Astrocyte (in vitro differentiated cells and primary cell): ENCODE measurements around the gene SLC4A3. TPM values are rescaled to one million over a fixed set of nuclear protein-coding genes. Genes with fewer than 3 reads are reported as not detected.

ENCODE experiments used
- DNase-seq: peaks from one replicate; pipeline ENCODE4 v3.0.0-alpha.2; 2010; ENCODE audit warnings: low read depth
- FAIRE-seq: peaks from 2 replicates; lab custom pipeline; 2011; peaks lifted over from hg19 to GRCh38; lab: Jason Lieb, UNC
- H2AFZ ChIP-seq: 2 replicates; pipeline ENCODE4 v1.6.0; 2012; ENCODE audit warnings: low read depth, low read length, inconsistent platforms
- H3K27ac ChIP-seq: 2 replicates; pipeline ENCODE4 v1.5.1; 2011; ENCODE audit warnings: low read depth, low read length, inconsistent platforms
- H3K27me3 ChIP-seq: 2 replicates; pipeline ENCODE4 v1.6.0; 2011; ENCODE audit warnings: low read length, inconsistent platforms; ENCODE audit not compliant: insufficient read depth
- H3K36me3 ChIP-seq: 2 replicates; pipeline ENCODE4 v1.5.1; 2011; ENCODE audit warnings: low read length, inconsistent platforms; ENCODE audit not compliant: insufficient read depth
- H3K4me1 ChIP-seq: 2 replicates; pipeline ENCODE4 v1.5.1; 2011; ENCODE audit warnings: low read length, inconsistent platforms; ENCODE audit not compliant: insufficient read depth
- H3K4me2 ChIP-seq: 2 replicates; pipeline ENCODE4 v1.6.0; 2012; ENCODE audit warnings: low read length, inconsistent platforms
- H3K4me3 ChIP-seq: 2 replicates; pipeline ENCODE4 v1.5.1; 2011; ENCODE audit warnings: low read depth, mild to moderate bottlenecking, low read length, inconsistent platforms; ENCODE audit not compliant: insufficient read depth
- H3K79me2 ChIP-seq: 2 replicates; pipeline ENCODE4 v1.6.0; 2012; ENCODE audit warnings: mild to moderate bottlenecking, low read length, inconsistent platforms; ENCODE audit not compliant: insufficient read depth
- H3K9ac ChIP-seq: 2 replicates; pipeline ENCODE4 v1.6.0; 2012; ENCODE audit warnings: mild to moderate bottlenecking, low read length, inconsistent platforms
- H3K9me3 ChIP-seq: 2 replicates; pipeline ENCODE4 v1.5.1; 2012; ENCODE audit warnings: low read depth, mild to moderate bottlenecking, low read length, inconsistent platforms; ENCODE audit not compliant: insufficient read depth
- H4K20me1 ChIP-seq: 2 replicates; pipeline ENCODE4 v1.6.0; 2012; ENCODE audit warnings: low read length, inconsistent platforms; ENCODE audit not compliant: insufficient read depth
- H3K27ac Mint-ChIP-seq: one replicate; pipeline ENCODE4 v1.8.0; 2021; ENCODE audit warnings: mild to moderate bottlenecking, mixed read lengths; ENCODE audit not compliant: unreplicated experiment
- H3K27me3 Mint-ChIP-seq: one replicate; pipeline ENCODE4 v1.8.0; 2021; ENCODE audit warnings: low read depth, mixed read lengths; ENCODE audit not compliant: unreplicated experiment
- H3K36me3 Mint-ChIP-seq: one replicate; pipeline ENCODE4 v1.8.0; 2021; ENCODE audit warnings: low read depth, mixed read lengths; ENCODE audit not compliant: unreplicated experiment
- H3K4me1 Mint-ChIP-seq: one replicate; pipeline ENCODE4 v1.8.0; 2021; ENCODE audit warnings: low read depth, mixed read lengths; ENCODE audit not compliant: unreplicated experiment
- H3K4me3 Mint-ChIP-seq: one replicate; pipeline ENCODE4 v1.8.0; 2021; ENCODE audit warnings: mild to moderate bottlenecking, moderate library complexity, mixed read lengths; ENCODE audit not compliant: unreplicated experiment
- H3K9me3 Mint-ChIP-seq: one replicate; pipeline ENCODE4 v1.8.0; 2021; ENCODE audit warnings: mild to moderate bottlenecking, mixed read lengths; ENCODE audit not compliant: unreplicated experiment
- CTCF ChIP-seq: IDR thresholded peaks from 2 replicates; pipeline ENCODE4 v1.5.1; 2011; ENCODE audit warnings: low read depth, mild to moderate bottlenecking, inconsistent platforms, low read length, moderate library complexity; ENCODE audit not compliant: insufficient read depth
- EZH2 ChIP-seq: IDR thresholded peaks from 2 replicates; pipeline ENCODE4 v1.6.1; 2012; ENCODE audit warnings: mild to moderate bottlenecking, low read length, inconsistent platforms; ENCODE audit not compliant: insufficient read depth
- total RNA-seq: library from RNA; stranded (reverse); gene quantifications from 2 replicates; pipeline ENCODE4 v1.2.1, GENCODE V29; 2021

Gene SLC4A3
- total RNA-seq, 1 donor from 2014 or later: 11.2 TPM

- no peak overlapping the region for H3K27ac Mint-ChIP-seq
- no peaks in the 10 kb centered on the region for H3K9me3 ChIP-seq
- FAIRE-seq (no peak), DNase-seq (no peak)
- no peak overlapping the region for H3K9ac ChIP-seq
- no peaks in the 10 kb centered on the region for H3K79me2 ChIP-seq
- peaks cover 3% of the 10 kb centered on the region for H3K4me1 Mint-ChIP-seq
- H3K27ac ChIP-seq: no peak overlapping the region
- peaks cover 23% of the 10 kb centered on the region for H3K36me3 Mint-ChIP-seq
- H2AFZ ChIP-seq: no peak overlapping the region
- peaks cover 5% of the 10 kb centered on the region for H3K4me1 ChIP-seq
- H3K36me3 ChIP-seq: peaks cover 4% of the 10 kb centered on the region
- no peaks in the 10 kb centered on the region for H3K9me3 Mint-ChIP-seq
- TF ChIP-seq CTCF (no peak), EZH2 (no peak)
- H3K27me3 ChIP-seq: no peaks in the 10 kb centered on the region
- H4K20me1 ChIP-seq: no peaks in the 10 kb centered on the region
- no peak overlapping the region for H3K4me3 Mint-ChIP-seq
- no peak overlapping the region for H3K4me3 ChIP-seq
- peaks cover 8% of the 10 kb centered on the region for H3K27me3 Mint-ChIP-seq
- H3K4me2 ChIP-seq: no peak overlapping the region
These were observed 11.0 kb downstream of the SLC4A3 start for GRCh38 chr2:219638217-219638947.

- Mint-ChIP-seq H3K27ac (no peak overlapping the region), H3K4me1 (peaks cover 3% of the 10 kb centered on the region), H3K36me3 (peaks cover 19% of the 10 kb centered on the region), H3K27me3 (peaks cover 5% of the 10 kb centered on the region), H3K4me3 (peak overlapping the region; percentile 28), H3K9me3 (no peaks in the 10 kb centered on the region)
- no peaks in the 10 kb centered on the region for H3K9me3 ChIP-seq
- no peaks in the 10 kb centered on the region for H3K27me3 ChIP-seq
- no peaks in the 10 kb centered on the region for H4K20me1 ChIP-seq
- H3K4me2 ChIP-seq: no peak overlapping the region
- H2AFZ ChIP-seq: no peak overlapping the region
- no peak overlapping the region for H3K27ac ChIP-seq
- peaks cover 4% of the 10 kb centered on the region for H3K36me3 ChIP-seq
- no peak overlapping the region for H3K4me3 ChIP-seq
- no peaks in the 10 kb centered on the region for H3K79me2 ChIP-seq
- FAIRE-seq (no peak), DNase-seq (no peak)
- H3K9ac ChIP-seq: no peak overlapping the region
- peaks cover 5% of the 10 kb centered on the region for H3K4me1 ChIP-seq
- no peak for TF ChIP-seq CTCF
- no peak for TF ChIP-seq EZH2
These were observed 11.7 kb downstream of the SLC4A3 start for GRCh38 chr2:219638948-219639755.
